ENCODE results near the gene DCST1. TPM values are rescaled to one million over a fixed set of nuclear protein-coding genes. Genes with fewer than 3 reads are reported as not detected.
A peak's percentile ranks its signal among the peaks of the same experiment; 100 is the strongest.

Gene DCST1
- total and polyA plus RNA-seq, 2 donors (not counting 1 experiment from before 2014, with no cell fraction given), result not detected

DNA sequence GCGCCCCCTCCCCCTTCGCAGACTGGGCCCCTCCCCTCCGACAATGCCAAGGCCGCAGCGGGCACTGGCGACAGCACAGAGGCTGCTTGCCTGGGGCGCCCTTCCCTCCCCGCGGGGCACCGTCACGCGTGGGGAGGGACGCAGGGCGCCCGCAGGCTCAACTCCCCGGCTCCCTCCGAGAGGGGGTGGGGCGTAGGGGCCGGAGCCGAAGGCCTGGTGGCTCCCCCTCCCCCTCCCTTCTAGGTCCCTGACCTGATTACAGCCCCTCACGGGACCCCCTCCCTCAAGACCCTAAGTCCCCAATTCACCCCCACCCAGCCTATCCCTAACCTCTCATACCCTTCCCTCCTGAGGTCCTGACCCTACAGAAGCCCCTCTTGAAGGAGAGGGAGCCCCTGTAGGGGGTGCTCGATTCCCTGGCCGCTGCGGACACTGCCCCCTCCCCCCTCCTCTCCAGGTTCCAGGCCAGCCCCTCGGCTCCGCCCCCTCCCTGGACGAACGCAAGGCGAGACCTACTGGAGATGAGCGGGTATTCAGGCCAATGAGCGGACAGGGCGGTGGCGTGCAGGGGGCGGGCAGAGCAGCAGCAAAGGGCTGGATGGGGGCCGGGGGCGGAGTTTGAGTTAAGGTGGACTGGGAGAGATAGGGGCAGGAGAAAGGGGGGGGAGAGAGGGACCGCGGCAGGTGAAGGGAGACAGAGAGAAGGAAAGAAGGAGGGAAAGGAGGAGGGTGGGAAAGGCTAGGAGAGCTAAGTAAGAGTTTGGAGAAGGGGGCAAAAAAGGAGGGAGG lies 31.8 kb upstream of the DCST1 start:
- peaks cover 26% of the 10 kb centered on the region for H3K4me1 ChIP-seq (ENCODE audit: control insufficient read depth, extremely low read depth, insufficient read depth, low read length)

DNA sequence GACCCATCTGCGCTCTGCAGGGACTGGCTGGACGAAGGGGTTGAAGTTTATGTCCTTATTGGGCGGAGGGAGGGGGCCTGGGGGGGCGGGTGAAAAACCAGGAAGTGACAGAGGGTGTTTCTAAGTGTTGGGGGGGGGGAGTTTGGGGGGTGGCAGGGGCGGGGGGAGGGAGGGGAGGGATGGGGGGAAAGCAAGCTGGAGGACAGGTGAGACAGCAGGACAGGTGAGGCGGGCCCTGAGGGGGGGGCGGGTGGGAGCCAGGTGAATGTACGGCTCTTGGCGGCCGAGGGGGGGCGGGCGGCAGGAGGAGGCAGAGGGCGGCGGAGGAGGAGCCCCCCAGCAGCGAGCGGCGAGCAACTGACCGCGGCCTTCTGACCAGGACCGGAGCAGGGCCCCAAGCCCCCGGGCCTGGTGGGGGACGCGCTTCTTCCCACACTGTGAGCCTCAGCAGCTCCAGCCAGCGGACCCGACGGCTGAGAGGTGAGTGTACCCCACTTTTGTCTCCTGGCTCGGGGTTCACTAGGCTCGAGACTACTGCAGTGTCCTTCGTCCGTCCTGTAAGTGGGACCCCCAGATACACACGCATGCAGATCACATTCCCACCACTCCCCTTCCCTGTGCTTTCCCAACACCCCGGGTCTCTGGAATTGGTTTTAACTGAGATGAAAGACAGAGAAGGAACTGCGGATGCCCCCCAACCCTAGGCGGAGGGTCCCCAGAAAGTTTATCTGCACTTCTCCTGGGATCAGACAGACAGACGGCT lies 31.0 kb upstream of the DCST1 start, which contains the start of gene ZBTB7B:
TSS of gene ZBTB7B (plus strand) at position 339 of the 763 bp plus-strand sequence. CDS start 11,859 bp downstream, outside the sequence.
- peak; percentile 25 to 35 for DNase-seq (ENCODE audit: low read depth in 2 of 2)
- Histone ChIP-seq H3K27me3 (ENCODE audit: control insufficient read depth, insufficient read depth, low read length) (no peaks in the 10 kb centered on the region), H3K4me2 (ENCODE audit: extremely low read depth, insufficient read depth, low read length) (peak within 1 kb of the TSS; percentile 92), H3K27ac (ENCODE audit: insufficient read depth, low read length) (peak within 1 kb of the TSS; percentile 84), H2AFZ (ENCODE audit: low read length) (peak within 1 kb of the TSS; percentile 98), H3K9ac (ENCODE audit: insufficient read depth, low read length) (peak within 1 kb of the TSS; percentile 71), H3K4me3 (replicated peaks in 1 of 4; ENCODE audit: control extremely low read depth in 1 of 4, insufficient read depth in 1 of 4, low read depth in 3 of 4, low read length in 4 of 4) (peak within 1 kb of the TSS; percentile 86 to 96 (median 91)), H3K36me3 (ENCODE audit: control insufficient read depth, insufficient read depth, low read length) (no peaks in the 10 kb centered on the region), H3K4me1 (ENCODE audit: control insufficient read depth, extremely low read depth, insufficient read depth, low read length) (peaks cover 26% of the 10 kb centered on the region), H3K9me3 (ENCODE audit: control insufficient read depth, insufficient read depth, low read depth, low read length) (no peaks in the 10 kb centered on the region), H4K20me1 (ENCODE audit: control insufficient read depth, extremely low read depth, insufficient read depth, low read length) (no peaks in the 10 kb centered on the region), H3K79me2 (ENCODE audit: control insufficient read depth, insufficient read depth, low read length) (peaks cover 16% of the 10 kb centered on the region)
- TF ChIP-seq, protein P1, sequence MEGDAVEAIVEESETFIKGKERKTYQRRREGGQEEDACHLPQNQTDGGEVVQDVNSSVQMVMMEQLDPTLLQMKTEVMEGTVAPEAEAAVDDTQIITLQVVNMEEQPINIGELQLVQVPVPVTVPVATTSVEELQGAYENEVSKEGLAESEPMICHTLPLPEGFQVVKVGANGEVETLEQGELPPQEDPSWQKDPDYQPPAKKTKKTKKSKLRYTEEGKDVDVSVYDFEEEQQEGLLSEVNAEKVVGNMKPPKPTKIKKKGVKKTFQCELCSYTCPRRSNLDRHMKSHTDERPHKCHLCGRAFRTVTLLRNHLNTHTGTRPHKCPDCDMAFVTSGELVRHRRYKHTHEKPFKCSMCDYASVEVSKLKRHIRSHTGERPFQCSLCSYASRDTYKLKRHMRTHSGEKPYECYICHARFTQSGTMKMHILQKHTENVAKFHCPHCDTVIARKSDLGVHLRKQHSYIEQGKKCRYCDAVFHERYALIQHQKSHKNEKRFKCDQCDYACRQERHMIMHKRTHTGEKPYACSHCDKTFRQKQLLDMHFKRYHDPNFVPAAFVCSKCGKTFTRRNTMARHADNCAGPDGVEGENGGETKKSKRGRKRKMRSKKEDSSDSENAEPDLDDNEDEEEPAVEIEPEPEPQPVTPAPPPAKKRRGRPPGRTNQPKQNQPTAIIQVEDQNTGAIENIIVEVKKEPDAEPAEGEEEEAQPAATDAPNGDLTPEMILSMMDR (conservative IDR thresholded peaks at IDR 0.05 in 1 of 2, IDR thresholded peaks at IDR 0.05 in 1 of 2; ENCODE audit: low read depth in 1 of 2, low read length in 2 of 2), result no peak
- TF ChIP-seq EZH2 (IDR thresholded peaks at IDR 0.05; ENCODE audit: low read length, missing control alignments), result no peak

More for the DNA sequence above, 31.8 kb upstream of the DCST1 start:
- H3K27me3 ChIP-seq (ENCODE audit: control insufficient read depth, insufficient read depth, low read length), result no peaks in the 10 kb centered on the region
- no peaks in the 10 kb centered on the region for H3K36me3 ChIP-seq (ENCODE audit: control insufficient read depth, insufficient read depth, low read length)
- peak; percentile 99 for DNase-seq (ENCODE audit: low read depth in 2 of 2)
- peak overlapping the region; percentile 71 for H3K9ac ChIP-seq (ENCODE audit: insufficient read depth, low read length)
- H3K9me3 ChIP-seq (ENCODE audit: control insufficient read depth, insufficient read depth, low read depth, low read length), result no peaks in the 10 kb centered on the region
- H3K79me2 ChIP-seq (ENCODE audit: control insufficient read depth, insufficient read depth, low read length), result peaks cover 13% of the 10 kb centered on the region
- peak overlapping the region; percentile 80 for H3K27ac ChIP-seq (ENCODE audit: insufficient read depth, low read length)
- TF ChIP-seq, protein P1 (conservative IDR thresholded peaks at IDR 0.05 in 1 of 2, IDR thresholded peaks at IDR 0.05 in 1 of 2; ENCODE audit: low read depth in 1 of 2, low read length in 2 of 2), result peak; percentile 60
- TF ChIP-seq EZH2 (IDR thresholded peaks at IDR 0.05; ENCODE audit: low read length, missing control alignments), result no peak
- peak overlapping the region; percentile 98 for H2AFZ ChIP-seq (ENCODE audit: low read length)
- peak overlapping the region; percentile 92 for H3K4me2 ChIP-seq (ENCODE audit: extremely low read depth, insufficient read depth, low read length)
- H3K4me3 ChIP-seq (replicated peaks in 1 of 4; ENCODE audit: control extremely low read depth in 1 of 4, insufficient read depth in 1 of 4, low read depth in 3 of 4, low read length in 4 of 4), result peak overlapping the region; percentile 57 to 86 (median 72)
- no peaks in the 10 kb centered on the region for H4K20me1 ChIP-seq (ENCODE audit: control insufficient read depth, extremely low read depth, insufficient read depth, low read length)

DNA sequence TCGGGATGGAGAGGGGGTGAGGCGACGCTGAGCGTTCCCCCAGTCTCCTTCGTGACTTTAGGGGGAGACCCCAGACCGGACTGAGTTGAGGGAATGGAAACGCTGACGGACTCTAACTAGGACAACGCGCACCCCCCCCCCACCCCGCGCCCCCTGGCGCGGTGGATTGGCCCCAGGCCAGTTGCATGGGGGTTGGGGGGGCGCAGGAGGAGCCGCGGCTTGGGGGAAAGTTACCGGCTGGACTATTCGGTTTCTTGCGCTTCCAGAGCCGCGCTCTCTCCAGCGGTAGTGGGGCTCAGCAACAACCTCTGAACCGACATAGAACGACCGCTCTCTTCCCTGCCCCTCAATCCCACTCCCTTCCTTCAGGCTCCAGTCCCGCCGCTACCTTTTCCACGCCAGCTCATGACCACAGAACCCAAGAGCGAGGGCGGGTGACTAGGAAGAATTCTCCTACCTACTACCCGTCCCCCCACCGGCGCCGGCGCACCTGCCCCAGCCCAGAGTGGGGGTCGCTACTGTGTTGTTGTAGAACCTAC lies 30.3 kb upstream of the DCST1 start:
- DNase-seq (ENCODE audit: low read depth in 2 of 2), result peak; percentile 22 to 42
- peaks cover 16% of the 10 kb centered on the region for H3K79me2 ChIP-seq (ENCODE audit: control insufficient read depth, insufficient read depth, low read length)
- H3K27ac ChIP-seq (ENCODE audit: insufficient read depth, low read length), result peak overlapping the region; percentile 84

More for the DNA sequence above, 30.3 kb upstream of the DCST1 start:
- Histone ChIP-seq H2AFZ (ENCODE audit: low read length) (no peak overlapping the region), H3K9me3 (ENCODE audit: control insufficient read depth, insufficient read depth, low read depth, low read length) (no peaks in the 10 kb centered on the region), H3K4me2 (ENCODE audit: extremely low read depth, insufficient read depth, low read length) (peak overlapping the region; percentile 92), H3K36me3 (ENCODE audit: control insufficient read depth, insufficient read depth, low read length) (no peaks in the 10 kb centered on the region), H4K20me1 (ENCODE audit: control insufficient read depth, extremely low read depth, insufficient read depth, low read length) (no peaks in the 10 kb centered on the region), H3K4me1 (ENCODE audit: control insufficient read depth, extremely low read depth, insufficient read depth, low read length) (peaks cover 26% of the 10 kb centered on the region), H3K27me3 (ENCODE audit: control insufficient read depth, insufficient read depth, low read length) (no peaks in the 10 kb centered on the region), H3K4me3 (replicated peaks in 1 of 4; ENCODE audit: control extremely low read depth in 1 of 4, insufficient read depth in 1 of 4, low read depth in 3 of 4, low read length in 4 of 4) (peak overlapping the region; percentile 83 to 96 (median 91)), H3K9ac (ENCODE audit: insufficient read depth, low read length) (peak overlapping the region; percentile 62)
- TF ChIP-seq EZH2 (IDR thresholded peaks at IDR 0.05; ENCODE audit: low read length, missing control alignments), result no peak
- TF ChIP-seq, protein P1 (conservative IDR thresholded peaks at IDR 0.05 in 1 of 2, IDR thresholded peaks at IDR 0.05 in 1 of 2; ENCODE audit: low read depth in 1 of 2, low read length in 2 of 2), result no peak
